ENCODE results near the gene C11orf24. TPM values are rescaled to one million over a fixed set of nuclear protein-coding genes. Genes with fewer than 3 reads are reported as not detected.

Gene C11orf24
- total RNA-seq, 1 donor from 2014 or later = 26.7 TPM

- Histone ChIP-seq H3K9me3 (no peaks in the 10 kb centered on the region), H3K4me1 (peaks cover 18% of the 10 kb centered on the region), H3K27me3 (no peaks in the 10 kb centered on the region), H3K36me3 (peaks cover 50% of the 10 kb centered on the region), H3K27ac (no peak overlapping the region), H3K4me3 (no peak overlapping the region)
- TF ChIP-seq CTCF (IDR thresholded peaks at IDR 0.05) = no peak
- DNase-seq (no peak), ATAC-seq (no peak)
- intact Hi-C loops (cut with DNase I) = no loop called here
Measured at GRCh38 chr11:68266936-68267880, 4.6 kb downstream of the C11orf24 start.

- peaks cover 59% of the 10 kb centered on the region for H3K36me3 ChIP-seq
- no peak overlapping the region for H3K27ac ChIP-seq
- ATAC-seq = no peak
- intact Hi-C loops (cut with DNase I) = no loop called here
- no peak for DNase-seq
- H3K4me1 ChIP-seq = peaks cover 18% of the 10 kb centered on the region
- no peaks in the 10 kb centered on the region for H3K9me3 ChIP-seq
- no peaks in the 10 kb centered on the region for H3K27me3 ChIP-seq
- no peak overlapping the region for H3K4me3 ChIP-seq
- TF ChIP-seq CTCF (IDR thresholded peaks at IDR 0.05) = no peak
Measured at GRCh38 chr11:68266121-68266891, 5.5 kb downstream of the C11orf24 start.

DNA sequence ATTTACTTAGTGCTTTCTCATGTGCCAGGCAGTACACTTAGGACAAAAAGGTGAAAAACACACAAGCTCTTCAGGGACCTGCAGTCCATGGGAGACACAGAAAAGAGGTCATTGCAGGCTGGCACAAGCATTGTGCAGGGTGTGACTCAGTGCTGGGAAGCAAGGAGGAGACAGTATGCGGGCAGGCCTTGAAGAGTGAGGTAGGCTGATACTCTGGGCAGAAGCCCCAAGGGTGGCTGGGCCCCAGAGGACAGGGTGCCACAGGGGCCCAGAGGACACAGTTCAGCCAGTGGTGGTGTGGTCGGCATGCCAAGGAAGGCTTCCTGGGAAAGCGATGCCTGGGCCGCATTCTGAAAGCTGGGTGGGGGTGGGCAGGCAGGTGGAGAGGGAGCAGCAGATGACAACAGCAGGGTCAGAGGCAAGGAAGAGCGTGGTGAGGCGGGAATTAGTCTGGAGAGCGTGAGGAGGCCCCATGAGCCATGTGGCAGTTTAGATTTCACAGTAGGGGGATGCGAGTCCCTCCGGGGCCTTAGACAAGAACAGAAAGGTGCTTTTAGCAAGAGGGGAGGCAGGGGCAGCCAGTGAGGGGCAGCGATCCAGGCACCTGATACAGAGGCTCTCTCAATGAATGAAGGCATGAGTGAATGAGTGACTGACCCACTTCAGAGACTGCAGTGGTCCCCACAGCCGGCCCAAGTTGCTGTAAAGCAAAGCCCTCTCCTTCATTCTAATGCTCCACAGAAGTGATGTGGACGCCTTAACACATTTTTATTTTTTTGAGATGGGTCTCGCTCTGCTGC, 6.8 kb downstream of the C11orf24 start:
- peaks cover 5% of the 10 kb centered on the region for H3K4me1 ChIP-seq
- ATAC-seq = no peak
- no peaks in the 10 kb centered on the region for H3K9me3 ChIP-seq
- no peaks in the 10 kb centered on the region for H3K27me3 ChIP-seq
- no peak overlapping the region for H3K27ac ChIP-seq
- intact Hi-C loops (cut with DNase I) = no loop called here
- no peak overlapping the region for H3K4me3 ChIP-seq
- no peak for DNase-seq
- TF ChIP-seq CTCF (IDR thresholded peaks at IDR 0.05) = no peak
- peaks cover 62% of the 10 kb centered on the region for H3K36me3 ChIP-seq

DNA sequence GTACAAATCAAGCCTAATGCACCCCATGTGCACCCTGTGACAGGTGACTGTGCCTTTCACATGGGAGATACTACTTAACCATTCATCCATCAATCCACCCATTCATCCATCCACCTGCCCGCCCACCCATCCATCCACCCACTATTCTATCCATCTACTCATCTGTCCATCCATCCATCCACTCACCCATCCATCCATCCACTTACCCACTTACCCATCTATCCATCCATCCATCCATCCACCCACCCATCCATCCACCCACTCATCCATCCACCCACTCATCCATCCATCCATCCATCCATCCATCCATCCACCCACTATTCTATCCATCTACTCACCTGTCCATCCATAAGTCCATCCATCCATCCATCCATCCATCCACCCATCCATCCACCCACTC, 7.5 kb downstream of the C11orf24 start:
- Histone ChIP-seq H3K4me1 (no peaks in the 10 kb centered on the region), H3K36me3 (peaks cover 62% of the 10 kb centered on the region), H3K4me3 (no peak overlapping the region), H3K9me3 (no peaks in the 10 kb centered on the region), H3K27me3 (no peaks in the 10 kb centered on the region), H3K27ac (no peak overlapping the region)
- no peak for TF ChIP-seq CTCF (IDR thresholded peaks at IDR 0.05)
- ATAC-seq (no peak), DNase-seq (no peak)
- intact Hi-C loops (cut with DNase I) = no loop called here

- DNase-seq = no peak
- no peak for TF ChIP-seq CTCF (IDR thresholded peaks at IDR 0.05)
- peaks cover 62% of the 10 kb centered on the region for H3K36me3 ChIP-seq
- ATAC-seq = no peak
- H3K4me1 ChIP-seq = no peaks in the 10 kb centered on the region
- H3K27me3 ChIP-seq = no peaks in the 10 kb centered on the region
- H3K4me3 ChIP-seq = no peak overlapping the region
- no peak overlapping the region for H3K27ac ChIP-seq
- intact Hi-C loops (cut with DNase I) = no loop called here
- H3K9me3 ChIP-seq = no peaks in the 10 kb centered on the region
Measured at GRCh38 chr11:68263444-68264035, 8.2 kb downstream of the C11orf24 start.
